Sigmoid colon (tissue), 4 donors: ENCODE results near the gene TREML4.

ENCODE experiments used
- CTCF ChIP-seq, 4 experiments: fragments of 450-650 bp in 3 of 4; fragments of 200-600 bp in 1 of 4; IDR thresholded peaks; one replicate each; pipeline ENCODE4 v1.5.1; 2016 to 2019; ENCODE audit warnings: antibody characterized with exemption in 4 of 4, mild to moderate bottlenecking in 3 of 4, moderate library complexity in 2 of 4
- EP300 ChIP-seq, 4 donors: sonication (generic); formaldehyde crosslinking; IDR thresholded peaks; one replicate each; pipeline ENCODE4 v1.6.1; 2017; ENCODE audit warnings: antibody characterized with exemption in 4 of 4
- POLR2A ChIP-seq, 2 donors: fragments of 450-650 bp; IDR thresholded peaks; one replicate each; pipeline ENCODE4 v1.6.1; 2016; ENCODE audit warnings: antibody characterized with exemption in 2 of 2, mild to moderate bottlenecking in 2 of 2, moderate library complexity in 2 of 2
- POLR2AphosphoS5 ChIP-seq, 4 donors: sonication (generic); formaldehyde crosslinking; IDR thresholded peaks; one replicate each; pipeline ENCODE4 v1.6.1; 2017; ENCODE audit warnings: antibody characterized with exemption in 4 of 4

GRCh38 chr6:41288030-41288753 is 60.0 kb downstream of the TREML4 start:
- TF ChIP-seq CTCF (IDR thresholded peaks at IDR 0.05) (no peak), POLR2A (IDR thresholded peaks at IDR 0.05) (no peak), POLR2AphosphoS5 (IDR thresholded peaks at IDR 0.05) (no peak), EP300 (IDR thresholded peaks at IDR 0.05) (no peak)
